Measurements from ENCODE around the gene SGCE. TPM values are rescaled to one million over a fixed set of nuclear protein-coding genes. Genes with fewer than 3 reads are reported as not detected.

The SGCE gene
- total and polyA plus RNA-seq, 2 experiments from 2014 or later, result 46.1 to 54.8 TPM

GRCh38 chr7:94612661-94613060, 43.3 kb downstream of the SGCE start (continued):
- TF ChIP-seq ZNF331 (CRISPR knock-in tag; IDR thresholded peaks at IDR 0.05; ENCODE audit: low read depth), result no peak
- TF ChIP-seq EZH2phosphoT487 (IDR thresholded peaks at IDR 0.05; ENCODE audit: unreplicated experiment), result no peak
- TF ChIP-seq ZNF114 (CRISPR knock-in tag; IDR thresholded peaks at IDR 0.05), result no peak
- TF ChIP-seq, protein P1, sequence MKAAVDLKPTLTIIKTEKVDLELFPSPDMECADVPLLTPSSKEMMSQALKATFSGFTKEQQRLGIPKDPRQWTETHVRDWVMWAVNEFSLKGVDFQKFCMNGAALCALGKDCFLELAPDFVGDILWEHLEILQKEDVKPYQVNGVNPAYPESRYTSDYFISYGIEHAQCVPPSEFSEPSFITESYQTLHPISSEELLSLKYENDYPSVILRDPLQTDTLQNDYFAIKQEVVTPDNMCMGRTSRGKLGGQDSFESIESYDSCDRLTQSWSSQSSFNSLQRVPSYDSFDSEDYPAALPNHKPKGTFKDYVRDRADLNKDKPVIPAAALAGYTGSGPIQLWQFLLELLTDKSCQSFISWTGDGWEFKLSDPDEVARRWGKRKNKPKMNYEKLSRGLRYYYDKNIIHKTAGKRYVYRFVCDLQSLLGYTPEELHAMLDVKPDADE (IDR thresholded peaks at IDR 0.05), result no peak
- no peak for TF ChIP-seq POLR2AphosphoS5 (IDR thresholded peaks at IDR 0.05; ENCODE audit: low read depth)
- TF ChIP-seq CTCF (conservative IDR thresholded peaks at IDR 0.05; ENCODE audit: low read depth in 2 of 2), result no peak

DNA sequence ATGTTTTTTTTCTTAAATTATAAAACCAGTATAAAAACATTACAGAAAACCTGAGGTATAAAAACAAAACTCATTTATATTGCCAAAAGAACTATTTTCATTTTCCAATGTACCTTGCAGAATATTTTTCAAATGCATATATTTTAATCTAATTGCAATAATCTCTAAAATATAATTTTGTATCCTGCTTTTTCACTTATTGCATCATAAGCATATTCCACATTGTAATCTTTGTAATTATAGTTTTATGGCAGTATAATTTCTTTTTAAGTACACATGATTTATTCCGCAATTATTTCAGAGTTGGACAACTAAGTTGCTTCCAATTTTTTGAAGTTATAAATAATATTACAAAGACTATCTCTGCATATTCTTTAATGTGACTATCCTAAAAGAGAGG, 43.7 kb downstream of the SGCE start:
- DNase-seq (ENCODE audit: low spot score) (no peak), ATAC-seq (no peak)
- H3K9me2 ChIP-seq (ENCODE audit: insufficient read depth), result no peaks in the 10 kb centered on the region
- Mint-ChIP-seq H3K27me3 (ENCODE audit: insufficient read depth, low read depth, poor library complexity) (peaks cover 1% of the 10 kb centered on the region), H3K27ac (no peak overlapping the region), H3K4me3 (no peak overlapping the region), H3K4me1 (no peaks in the 10 kb centered on the region), H3K36me3 (ENCODE audit: low read depth) (no peaks in the 10 kb centered on the region), H3K9me3 (no peaks in the 10 kb centered on the region)
- no peaks in the 10 kb centered on the region for H3K27me3 ChIP-seq (ENCODE audit: insufficient read depth)
- no peak overlapping the region for H3K4me2 ChIP-seq
- H3K36me3 ChIP-seq (ENCODE audit: insufficient read depth), result no peaks in the 10 kb centered on the region
- no peak overlapping the region for H2AFZ ChIP-seq
- H3F3A ChIP-seq (replicated peaks; ENCODE audit: low read depth), result no peaks in the 10 kb centered on the region
- no peak overlapping the region for H3K4me3 ChIP-seq
- no peaks in the 10 kb centered on the region for H3K79me2 ChIP-seq (replicated peaks; ENCODE audit: insufficient read depth)
- no peak overlapping the region for H3K27ac ChIP-seq (ENCODE audit: low read depth)
- no peaks in the 10 kb centered on the region for H4K20me1 ChIP-seq (replicated peaks; ENCODE audit: insufficient read depth)
- H3K4me1 ChIP-seq (ENCODE audit: insufficient read depth), result no peaks in the 10 kb centered on the region
- TF ChIP-seq NANOG (IDR thresholded peaks at IDR 0.05; ENCODE audit: borderline replicate concordance), result no peak
- TF ChIP-seq CREB1 (CRISPR knock-in tag; IDR thresholded peaks at IDR 0.05; ENCODE audit: low read depth), result no peak
- no peak for TF ChIP-seq REST (IDR thresholded peaks at IDR 0.05; ENCODE audit: unreplicated experiment)
- no peak for TF ChIP-seq STAT1 (IDR thresholded peaks at IDR 0.05; ENCODE audit: unreplicated experiment)
- TF ChIP-seq JUNB (IDR thresholded peaks at IDR 0.05; ENCODE audit: unreplicated experiment), result no peak
- TF ChIP-seq, protein P2, sequence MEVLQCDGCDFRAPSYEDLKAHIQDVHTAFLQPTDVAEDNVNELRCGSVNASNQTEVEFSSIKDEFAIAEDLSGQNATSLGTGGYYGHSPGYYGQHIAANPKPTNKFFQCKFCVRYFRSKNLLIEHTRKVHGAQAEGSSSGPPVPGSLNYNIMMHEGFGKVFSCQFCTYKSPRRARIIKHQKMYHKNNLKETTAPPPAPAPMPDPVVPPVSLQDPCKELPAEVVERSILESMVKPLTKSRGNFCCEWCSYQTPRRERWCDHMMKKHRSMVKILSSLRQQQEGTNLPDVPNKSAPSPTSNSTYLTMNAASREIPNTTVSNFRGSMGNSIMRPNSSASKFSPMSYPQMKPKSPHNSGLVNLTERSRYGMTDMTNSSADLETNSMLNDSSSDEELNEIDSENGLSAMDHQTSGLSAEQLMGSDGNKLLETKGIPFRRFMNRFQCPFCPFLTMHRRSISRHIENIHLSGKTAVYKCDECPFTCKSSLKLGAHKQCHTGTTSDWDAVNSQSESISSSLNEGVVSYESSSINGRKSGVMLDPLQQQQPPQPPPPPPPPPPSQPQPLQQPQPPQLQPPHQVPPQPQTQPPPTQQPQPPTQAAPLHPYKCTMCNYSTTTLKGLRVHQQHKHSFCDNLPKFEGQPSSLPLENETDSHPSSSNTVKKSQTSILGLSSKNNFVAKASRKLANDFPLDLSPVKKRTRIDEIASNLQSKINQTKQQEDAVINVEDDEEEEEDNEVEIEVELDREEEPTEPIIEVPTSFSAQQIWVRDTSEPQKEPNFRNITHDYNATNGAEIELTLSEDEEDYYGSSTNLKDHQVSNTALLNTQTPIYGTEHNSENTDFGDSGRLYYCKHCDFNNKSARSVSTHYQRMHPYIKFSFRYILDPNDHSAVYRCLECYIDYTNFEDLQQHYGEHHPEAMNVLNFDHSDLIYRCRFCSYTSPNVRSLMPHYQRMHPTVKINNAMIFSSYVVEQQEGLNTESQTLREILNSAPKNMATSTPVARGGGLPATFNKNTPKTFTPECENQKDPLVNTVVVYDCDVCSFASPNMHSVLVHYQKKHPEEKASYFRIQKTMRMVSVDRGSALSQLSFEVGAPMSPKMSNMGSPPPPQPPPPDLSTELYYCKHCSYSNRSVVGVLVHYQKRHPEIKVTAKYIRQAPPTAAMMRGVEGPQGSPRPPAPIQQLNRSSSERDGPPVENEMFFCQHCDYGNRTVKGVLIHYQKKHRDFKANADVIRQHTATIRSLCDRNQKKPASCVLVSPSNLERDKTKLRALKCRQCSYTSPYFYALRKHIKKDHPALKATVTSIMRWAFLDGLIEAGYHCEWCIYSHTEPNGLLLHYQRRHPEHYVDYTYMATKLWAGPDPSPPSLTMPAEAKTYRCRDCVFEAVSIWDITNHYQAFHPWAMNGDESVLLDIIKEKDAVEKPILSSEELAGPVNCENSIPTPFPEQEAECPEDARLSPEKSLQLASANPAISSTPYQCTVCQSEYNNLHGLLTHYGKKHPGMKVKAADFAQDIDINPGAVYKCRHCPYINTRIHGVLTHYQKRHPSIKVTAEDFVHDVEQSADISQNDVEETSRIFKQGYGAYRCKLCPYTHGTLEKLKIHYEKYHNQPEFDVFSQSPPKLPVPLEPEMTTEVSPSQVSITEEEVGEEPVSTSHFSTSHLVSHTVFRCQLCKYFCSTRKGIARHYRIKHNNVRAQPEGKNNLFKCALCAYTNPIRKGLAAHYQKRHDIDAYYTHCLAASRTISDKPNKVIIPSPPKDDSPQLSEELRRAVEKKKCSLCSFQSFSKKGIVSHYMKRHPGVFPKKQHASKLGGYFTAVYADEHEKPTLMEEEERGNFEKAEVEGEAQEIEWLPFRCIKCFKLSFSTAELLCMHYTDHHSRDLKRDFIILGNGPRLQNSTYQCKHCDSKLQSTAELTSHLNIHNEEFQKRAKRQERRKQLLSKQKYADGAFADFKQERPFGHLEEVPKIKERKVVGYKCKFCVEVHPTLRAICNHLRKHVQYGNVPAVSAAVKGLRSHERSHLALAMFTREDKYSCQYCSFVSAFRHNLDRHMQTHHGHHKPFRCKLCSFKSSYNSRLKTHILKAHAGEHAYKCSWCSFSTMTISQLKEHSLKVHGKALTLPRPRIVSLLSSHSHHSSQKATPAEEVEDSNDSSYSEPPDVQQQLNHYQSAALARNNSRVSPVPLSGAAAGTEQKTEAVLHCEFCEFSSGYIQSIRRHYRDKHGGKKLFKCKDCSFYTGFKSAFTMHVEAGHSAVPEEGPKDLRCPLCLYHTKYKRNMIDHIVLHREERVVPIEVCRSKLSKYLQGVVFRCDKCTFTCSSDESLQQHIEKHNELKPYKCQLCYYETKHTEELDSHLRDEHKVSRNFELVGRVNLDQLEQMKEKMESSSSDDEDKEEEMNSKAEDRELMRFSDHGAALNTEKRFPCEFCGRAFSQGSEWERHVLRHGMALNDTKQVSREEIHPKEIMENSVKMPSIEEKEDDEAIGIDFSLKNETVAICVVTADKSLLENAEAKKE (CRISPR knock-in tag; IDR thresholded peaks at IDR 0.05), result no peak
- TF ChIP-seq ZNF114 (CRISPR knock-in tag; IDR thresholded peaks at IDR 0.05), result no peak
- TF ChIP-seq EZH2 (IDR thresholded peaks at IDR 0.05; ENCODE audit: low read depth, unreplicated experiment), result no peak

Data from GM23338 (cell line).